ENCODE results near the gene TAS2R13.

The TAS2R13 gene

DNA sequence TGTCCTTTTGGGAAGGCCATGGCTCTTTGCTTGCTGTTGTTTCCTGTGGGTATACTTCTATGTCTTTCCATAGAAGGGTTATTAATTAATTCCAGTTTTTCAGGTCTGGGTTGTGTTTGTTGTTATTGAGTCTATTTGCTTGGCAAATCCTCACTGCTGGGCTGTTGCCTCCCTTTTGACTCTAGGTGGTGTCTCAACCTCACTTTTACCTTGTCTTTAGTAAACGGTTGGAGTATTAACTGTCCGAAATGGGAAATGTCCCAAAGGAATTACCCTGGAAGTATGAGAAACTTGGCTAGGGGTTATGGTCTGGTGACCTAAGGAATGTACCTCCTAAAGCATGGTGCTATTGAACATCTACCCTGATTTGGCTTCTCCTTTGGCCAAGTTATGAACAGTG is 42.0 kb downstream of the TAS2R13 start:
- no peak for DNase-seq (ENCODE audit: low spot score)

DNA sequence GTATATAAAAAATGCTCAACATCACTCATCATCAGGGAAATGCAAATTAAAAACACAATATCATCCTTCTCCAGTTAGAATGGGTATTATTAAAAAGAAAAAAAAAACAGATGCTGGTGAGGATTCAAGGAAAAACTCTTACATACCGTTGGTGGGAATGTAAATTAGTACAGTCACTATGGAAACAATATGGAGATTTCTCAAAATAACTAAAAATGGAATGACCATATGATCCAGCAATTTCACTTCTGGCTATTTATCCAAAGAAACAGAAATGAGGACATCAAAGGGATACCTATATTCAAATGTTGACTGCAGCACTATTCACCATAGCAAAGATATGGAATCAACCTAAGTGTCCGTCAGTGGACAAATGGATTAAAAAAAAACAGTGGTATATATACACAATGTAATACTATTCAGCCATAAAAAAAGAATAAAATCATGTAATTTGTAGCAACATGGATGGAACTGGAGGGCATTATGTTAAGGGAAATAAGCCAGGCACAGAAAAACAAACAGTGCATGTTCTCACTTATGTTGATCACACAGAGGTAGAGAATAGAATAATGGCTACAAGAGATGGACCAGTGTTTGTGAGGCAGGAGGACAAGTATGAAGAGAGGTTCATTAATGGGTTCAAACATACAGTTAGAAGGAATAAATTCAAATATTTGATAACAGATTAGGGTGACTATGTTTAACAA is 45.7 kb downstream of the TAS2R13 start:
- no peak for DNase-seq (ENCODE audit: low spot score)

DNA sequence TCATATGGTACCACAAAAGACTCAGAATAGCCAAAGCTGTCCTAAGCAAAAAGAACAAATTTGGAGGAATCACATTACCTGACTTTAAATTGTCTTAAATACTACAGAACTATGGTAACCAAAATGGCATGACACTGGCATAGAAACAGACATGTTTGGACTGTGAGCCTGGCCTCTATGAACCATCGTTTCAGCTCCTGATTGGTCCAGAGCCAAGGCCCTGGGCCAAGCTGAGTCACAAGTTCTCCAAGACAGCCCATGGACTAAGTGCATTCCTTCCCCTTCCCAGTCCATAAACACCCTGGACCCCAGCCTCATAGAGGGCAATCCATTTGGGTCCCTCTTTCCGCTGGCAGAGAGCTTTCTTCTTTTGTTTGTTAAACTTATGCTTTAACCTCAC is 48.0 kb downstream of the TAS2R13 start:
- no peak for DNase-seq (ENCODE audit: low spot score)

All from NAMALWA (cell line).